Measurements from ENCODE around the gene RBP2. TPM values are rescaled to one million over a fixed set of nuclear protein-coding genes. Genes with fewer than 3 reads are reported as not detected.

RBP2 gene
- polyA plus RNA-seq (ENCODE audit: insufficient read length in 10 of 10): under 1 TPM in 4 of 10 donors, not detected in 6; 0.30 to 0.53 (median 0.38) TPM
- long read RNA-seq, donor 1: 0 reads
- long read RNA-seq, donor 2: 0 reads
- long read RNA-seq, donor 3: 0 reads
- long read RNA-seq, donor 4: 0 reads
- long read RNA-seq, donor 5: 0 reads
- long read RNA-seq, donor 6: 0 reads
- long read RNA-seq, donor 7: 0 reads
- long read RNA-seq, donor 8: 0 reads
- long read RNA-seq, donor 9: 0 reads

DNA sequence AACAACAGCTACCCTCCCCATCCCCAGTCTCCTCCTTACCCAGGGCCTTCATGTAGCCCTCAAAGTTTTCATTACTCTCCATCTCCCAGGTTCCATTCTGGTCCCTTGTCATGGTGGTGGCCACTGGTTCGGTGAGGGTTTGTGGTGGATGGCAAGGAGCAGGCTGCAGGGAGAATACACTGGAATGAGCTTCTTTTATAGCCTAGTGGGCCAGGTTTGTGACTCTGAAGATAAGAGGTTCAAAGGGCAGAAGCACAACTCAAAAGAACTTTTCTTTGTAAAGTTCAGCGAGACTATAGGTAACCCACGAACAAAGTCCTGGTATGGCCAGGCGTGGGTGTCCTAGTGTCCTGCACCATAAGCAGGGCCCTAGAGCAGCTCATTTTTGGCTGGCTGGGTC is at the start of gene RBP2:
Gene RBP2 (minus strand): TSS at position 169 of the 400 bp plus-strand sequence. CDS start 57 bp downstream, at position 112.
- no peak for DNase-seq

- no peak for DNase-seq
These were observed 48.7 kb upstream of the RBP2 start for GRCh38 chr3:139524841-139525636.

GRCh38 chr3:139523718-139524117 is 47.4 kb upstream of the RBP2 start:
- DNase-seq: no peak

DNA sequence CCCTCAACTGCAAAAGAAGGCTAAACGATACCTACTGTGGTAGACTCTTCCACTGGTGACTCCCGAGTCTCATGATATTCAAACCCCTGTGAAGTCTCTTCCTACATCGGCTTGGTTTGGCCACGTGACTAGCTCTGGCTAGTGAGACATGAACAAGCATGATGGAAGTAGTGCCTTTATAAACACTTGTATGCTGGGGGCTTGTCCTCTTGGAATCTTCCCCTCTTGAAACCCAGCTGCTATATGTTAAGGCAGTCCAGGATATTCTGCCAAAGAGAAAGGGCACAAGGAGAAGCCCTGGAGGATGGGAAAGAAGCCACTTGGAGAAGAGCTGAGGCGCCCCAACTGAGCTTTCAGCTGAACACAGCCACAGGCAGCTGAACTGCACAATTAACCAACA is 46.9 kb upstream of the RBP2 start:
- no peak for DNase-seq

GRCh38 chr3:139522421-139522820 is 46.1 kb upstream of the RBP2 start:
- no peak for DNase-seq

- DNase-seq: no peak
These were observed 45.5 kb upstream of the RBP2 start for GRCh38 chr3:139521816-139522215.

DNA sequence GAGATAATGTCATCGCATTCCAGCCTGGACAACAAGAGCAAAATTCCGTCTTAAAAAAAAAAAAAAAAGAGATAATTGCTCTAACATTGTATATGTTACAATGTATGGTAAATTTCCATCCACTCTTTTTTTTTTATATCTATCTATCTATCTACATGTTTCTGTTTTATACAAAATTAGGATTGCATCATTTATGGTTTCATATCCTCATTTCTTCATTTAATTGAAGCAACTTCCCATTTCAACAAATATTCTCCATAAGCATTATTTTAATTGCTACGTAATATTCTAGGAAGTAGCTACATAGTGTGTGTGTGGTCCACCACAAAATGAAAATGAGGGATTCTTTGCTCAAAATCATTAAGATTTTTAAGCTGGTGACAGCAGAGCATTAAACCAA is 44.8 kb upstream of the RBP2 start:
- no peak for DNase-seq

- no peak for DNase-seq
These were observed 43.9 kb upstream of the RBP2 start for GRCh38 chr3:139519998-139520737.

DNA sequence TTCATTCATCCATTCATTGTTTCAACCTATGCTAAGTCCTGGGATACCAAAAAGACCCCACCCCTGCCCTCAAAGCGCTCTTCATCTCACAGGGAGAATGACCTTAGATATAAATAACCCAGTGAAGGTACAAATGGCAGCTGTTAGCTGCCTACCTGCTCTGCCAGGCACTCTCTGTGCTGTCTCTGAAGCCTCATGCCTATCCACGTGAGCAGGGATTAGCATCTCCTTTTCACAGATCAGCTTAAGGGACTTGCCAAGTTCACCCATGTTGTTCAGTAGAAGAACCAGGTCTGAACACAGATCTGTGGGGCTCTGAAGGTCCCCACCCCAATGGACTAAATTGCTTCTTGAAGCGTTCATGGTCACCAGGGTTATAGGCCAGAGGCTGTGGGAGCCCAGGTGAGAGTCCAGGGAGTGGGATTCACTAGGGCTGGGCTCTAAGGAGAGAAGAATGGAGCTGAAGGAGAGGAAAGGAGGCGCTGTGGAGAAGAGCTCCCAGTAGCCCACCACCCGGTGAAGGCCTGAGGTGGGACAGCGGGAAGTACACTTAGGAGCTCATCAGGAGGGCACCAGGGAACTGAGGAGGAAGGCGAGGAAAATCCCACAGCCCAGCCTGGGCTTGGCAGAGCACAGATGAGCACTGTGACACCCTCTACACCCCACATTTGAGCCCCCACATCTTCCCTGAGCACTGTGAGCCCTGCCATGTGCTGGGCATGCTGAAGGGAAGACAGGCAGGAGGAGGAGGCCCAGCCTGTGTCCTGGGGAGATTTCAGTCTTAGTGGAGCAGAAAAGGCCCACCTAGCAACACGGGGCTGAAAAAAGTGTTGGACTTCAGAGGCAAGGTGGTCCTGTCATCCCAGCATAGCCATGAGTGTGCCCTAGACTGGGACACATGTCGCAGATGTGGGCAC is 42.9 kb upstream of the RBP2 start:
- no peak for DNase-seq

- DNase-seq: no peak
These were observed 42.0 kb upstream of the RBP2 start for GRCh38 chr3:139518306-139518705.

DNA sequence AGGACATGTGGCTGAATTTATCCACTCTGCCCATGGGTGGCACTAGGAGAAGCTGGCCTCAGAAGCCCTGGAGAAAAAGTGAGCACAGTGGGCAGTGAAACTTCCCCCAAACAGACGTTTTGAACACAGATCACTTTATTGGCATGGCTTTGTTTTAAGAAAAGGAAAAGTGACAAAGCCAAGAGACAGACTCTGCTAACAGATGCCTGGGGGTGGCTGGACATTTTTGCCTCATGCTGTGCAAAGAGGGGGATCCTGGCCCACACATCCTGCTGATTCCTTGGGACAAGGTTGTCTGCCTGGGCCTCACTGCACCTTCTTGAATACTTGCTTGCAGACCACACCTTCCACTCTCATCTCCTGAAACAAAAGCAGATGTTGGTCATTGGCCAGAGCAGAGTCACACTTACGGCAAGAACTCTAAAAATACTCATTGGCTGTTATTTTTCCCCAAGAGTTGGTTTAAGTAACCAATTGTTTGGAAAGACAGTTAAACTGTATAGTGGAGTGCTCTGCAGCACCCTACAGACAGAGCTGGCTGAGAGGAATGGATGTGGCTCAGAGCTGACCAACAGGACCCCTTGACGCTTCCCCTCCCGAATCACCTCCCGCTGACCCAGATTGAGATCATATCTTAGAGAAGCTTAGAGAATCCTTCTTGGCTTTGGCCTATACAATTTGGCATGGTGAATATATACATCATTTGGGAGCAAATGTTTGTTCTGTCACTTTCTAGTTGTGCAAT is 41.2 kb upstream of the RBP2 start:
- peak in 1 of 3 donors; percentile 81 for DNase-seq

GRCh38 chr3:139514741-139515140 is 38.4 kb upstream of the RBP2 start:
- no peak for DNase-seq

GRCh38 chr3:139509631-139510030 is 33.3 kb upstream of the RBP2 start:
- DNase-seq: no peak

GRCh38 chr3:139506766-139507165 is 30.4 kb upstream of the RBP2 start:
- no peak for DNase-seq

GRCh38 chr3:139505829-139506386 is 29.6 kb upstream of the RBP2 start:
- no peak for DNase-seq

GRCh38 chr3:139499536-139499935 is 23.2 kb upstream of the RBP2 start:
- DNase-seq: no peak

DNA sequence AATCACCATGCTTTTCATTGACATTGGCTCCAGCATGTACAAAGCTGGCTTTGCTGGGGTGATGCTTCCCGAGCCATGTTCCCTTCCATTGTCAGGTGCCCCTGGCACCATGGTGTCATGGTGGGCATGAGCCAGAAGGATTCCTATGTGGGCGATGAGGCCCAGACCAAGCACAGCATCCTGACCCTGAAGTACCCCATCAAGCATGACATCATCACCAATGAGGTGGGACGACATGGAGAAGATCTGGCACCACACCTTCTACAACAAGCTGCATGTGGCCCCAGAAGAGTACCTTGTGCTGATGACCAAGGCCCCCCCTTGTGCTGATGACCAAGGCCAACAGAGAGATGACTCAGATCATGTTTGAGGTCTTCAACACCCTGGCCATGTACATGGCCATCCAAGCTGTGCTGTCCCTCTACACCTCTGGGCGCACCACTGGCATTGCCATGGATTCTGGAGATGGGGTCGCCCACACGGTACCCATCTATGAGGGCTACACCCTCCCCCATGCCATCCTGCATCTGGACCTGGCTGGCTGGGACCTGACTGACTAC is 17.6 kb upstream of the RBP2 start:
- DNase-seq: no peak

- DNase-seq: no peak
These were observed 15.7 kb upstream of the RBP2 start for GRCh38 chr3:139491966-139492365.

GRCh38 chr3:139491027-139491700 is 14.8 kb upstream of the RBP2 start:
- no peak for DNase-seq

- no peak for DNase-seq
These were observed 5.9 kb upstream of the RBP2 start for GRCh38 chr3:139482206-139482605.

All from muscle of back (tissue), 13 donors.